H54 (cell line): ENCODE measurements around the gene NBL1.

Experiments used
- DNase-seq: peaks from one replicate; pipeline ENCODE4 v3.0.0; 2011; ENCODE audit warnings: low spot score, mixed read lengths; ENCODE audit not compliant: insufficient read length
- FAIRE-seq: peaks from 3 replicates; lab custom pipeline; 2011; peaks lifted over from hg19 to GRCh38; lab: Jason Lieb, UNC
- POLR2A ChIP-seq: IDR thresholded peaks from 2 replicates; pipeline ENCODE4 v1.6.1; 2011; ENCODE audit warnings: low read depth, mild to moderate bottlenecking, low read length

The NBL1 gene

GRCh38 chr1:19643602-19644394 lies at the start of gene NBL1:
Gene NBL1 (plus strand): TSS chr1:19644311. CDS start chr1:19655031, 10,720 bp downstream.
- DNase-seq, result no peak
- no peak for FAIRE-seq
- TF ChIP-seq POLR2A, result no peak

DNA sequence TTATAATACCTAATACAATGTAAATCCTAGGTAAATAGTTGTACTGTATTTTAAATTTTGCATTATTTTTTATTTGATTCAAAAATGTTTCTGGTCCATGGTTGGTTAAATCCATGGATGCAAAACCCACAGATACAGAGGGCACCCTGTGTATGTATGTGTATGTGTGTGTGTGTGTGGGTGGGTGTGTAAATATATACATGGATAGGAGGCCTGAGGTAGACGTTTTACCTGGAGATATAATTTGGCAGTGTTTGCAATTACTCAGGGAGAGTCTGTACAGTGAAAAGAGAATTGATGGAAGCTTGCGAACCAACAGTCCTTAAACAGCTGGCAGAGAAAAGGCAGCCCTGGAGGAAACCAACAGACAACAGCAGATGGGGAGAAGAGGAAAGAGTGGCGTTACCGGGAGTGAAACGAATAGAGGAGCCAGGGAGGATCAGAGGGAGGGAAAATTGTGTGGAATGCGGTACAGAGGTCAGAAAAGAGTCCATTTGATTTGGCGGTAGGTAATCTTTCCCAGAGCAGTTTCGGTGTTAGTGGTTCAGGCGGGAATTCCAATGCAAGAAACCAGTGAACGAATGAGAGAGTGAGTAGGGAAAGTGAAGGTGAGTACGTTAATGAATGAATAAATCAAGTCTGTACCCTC lies 47.9 kb upstream of the NBL1 start:
- DNase-seq (peak; percentile 12), FAIRE-seq (no peak)
- no peak for TF ChIP-seq POLR2A

GRCh38 chr1:19596714-19597495 lies 47.2 kb upstream of the NBL1 start:
- DNase-seq (peak; percentile 71), FAIRE-seq (peak; percentile 88)
- peak; percentile 36; the same call in 1 of the 2 replicates for TF ChIP-seq POLR2A

DNA sequence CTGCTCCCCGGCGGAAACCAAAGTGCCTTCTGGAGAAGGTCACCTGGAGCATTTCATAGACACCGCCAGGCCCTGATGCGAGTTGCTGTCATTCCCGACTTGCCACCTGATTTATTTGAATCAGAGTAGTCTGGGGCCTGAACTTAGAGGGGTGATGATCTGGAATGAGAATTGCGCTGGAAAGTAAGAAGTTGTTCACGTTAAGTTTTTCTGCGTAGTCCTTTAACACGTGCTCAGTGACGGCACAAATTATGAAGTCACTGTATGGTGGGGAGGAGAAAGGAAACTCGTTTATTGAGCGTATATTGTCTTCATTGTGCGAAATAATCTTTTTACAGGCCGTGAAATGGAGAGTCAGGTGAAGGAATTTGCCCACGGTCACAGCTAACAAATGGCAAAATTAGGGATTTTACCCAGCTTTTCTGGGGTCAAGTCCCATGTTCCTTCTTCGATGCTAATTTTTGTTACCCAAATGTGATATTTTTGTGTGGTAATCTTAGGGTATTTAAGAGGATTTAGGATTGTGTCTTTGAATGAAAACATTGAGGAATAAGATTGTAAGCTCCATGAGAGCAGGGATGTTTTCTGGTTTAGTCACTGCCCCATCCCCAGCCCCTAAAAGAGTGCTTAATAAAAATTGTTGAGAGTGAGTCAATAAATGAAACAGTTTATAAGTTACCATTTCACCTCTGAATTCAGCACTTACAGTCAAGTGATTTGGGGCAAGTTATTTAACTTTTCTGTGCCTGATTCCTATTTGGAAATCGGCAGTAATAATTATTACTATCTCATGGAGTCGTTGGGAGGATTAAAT lies 46.4 kb upstream of the NBL1 start:
- TF ChIP-seq POLR2A, result no peak
- DNase-seq (peak; percentile 12), FAIRE-seq (no peak)

DNA sequence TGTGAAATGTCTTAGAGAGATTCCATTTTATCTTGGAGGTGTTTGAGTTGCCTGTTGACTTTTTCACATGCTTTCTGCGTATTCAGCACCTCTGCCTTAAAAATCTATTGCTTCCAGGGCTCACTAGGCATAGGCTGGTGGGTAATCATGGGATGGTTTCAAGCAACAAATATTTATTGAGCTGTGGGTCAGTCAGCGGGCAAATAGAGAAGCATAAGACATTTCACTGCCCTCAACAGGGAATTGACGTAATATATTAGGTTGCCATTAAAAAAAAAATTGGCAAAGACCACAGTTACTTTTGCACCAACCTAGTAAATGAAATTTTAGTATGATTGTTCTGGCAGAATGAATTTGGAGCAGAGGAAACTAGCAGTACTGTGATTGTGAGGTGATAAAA lies 44.3 kb upstream of the NBL1 start:
- DNase-seq, result no peak
- TF ChIP-seq POLR2A, result no peak
- no peak for FAIRE-seq

- no peak for TF ChIP-seq POLR2A
- FAIRE-seq, result no peak
- DNase-seq, result no peak
Measured at GRCh38 chr1:19602486-19602885, 41.6 kb upstream of the NBL1 start.

DNA sequence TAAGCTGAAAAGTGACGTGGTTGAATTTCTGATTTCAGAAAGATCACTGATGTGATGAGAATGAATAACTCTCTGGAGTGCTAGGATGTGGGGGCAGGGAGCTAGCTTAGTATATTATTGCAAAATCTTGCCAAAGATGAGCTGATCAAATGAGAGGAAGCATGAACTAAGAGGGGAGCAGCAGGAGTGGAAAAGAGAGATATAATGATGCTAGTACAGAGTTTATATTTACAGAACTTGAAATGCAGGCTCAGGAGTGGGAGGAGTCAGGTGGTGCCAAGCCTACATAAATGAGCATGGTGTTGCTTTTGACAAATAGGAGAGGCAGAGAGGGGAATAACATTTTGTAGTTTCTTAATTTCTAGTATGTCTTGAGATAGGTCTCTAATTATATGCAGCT lies 38.1 kb upstream of the NBL1 start:
- DNase-seq, result no peak
- FAIRE-seq, result no peak
- TF ChIP-seq POLR2A, result no peak

DNA sequence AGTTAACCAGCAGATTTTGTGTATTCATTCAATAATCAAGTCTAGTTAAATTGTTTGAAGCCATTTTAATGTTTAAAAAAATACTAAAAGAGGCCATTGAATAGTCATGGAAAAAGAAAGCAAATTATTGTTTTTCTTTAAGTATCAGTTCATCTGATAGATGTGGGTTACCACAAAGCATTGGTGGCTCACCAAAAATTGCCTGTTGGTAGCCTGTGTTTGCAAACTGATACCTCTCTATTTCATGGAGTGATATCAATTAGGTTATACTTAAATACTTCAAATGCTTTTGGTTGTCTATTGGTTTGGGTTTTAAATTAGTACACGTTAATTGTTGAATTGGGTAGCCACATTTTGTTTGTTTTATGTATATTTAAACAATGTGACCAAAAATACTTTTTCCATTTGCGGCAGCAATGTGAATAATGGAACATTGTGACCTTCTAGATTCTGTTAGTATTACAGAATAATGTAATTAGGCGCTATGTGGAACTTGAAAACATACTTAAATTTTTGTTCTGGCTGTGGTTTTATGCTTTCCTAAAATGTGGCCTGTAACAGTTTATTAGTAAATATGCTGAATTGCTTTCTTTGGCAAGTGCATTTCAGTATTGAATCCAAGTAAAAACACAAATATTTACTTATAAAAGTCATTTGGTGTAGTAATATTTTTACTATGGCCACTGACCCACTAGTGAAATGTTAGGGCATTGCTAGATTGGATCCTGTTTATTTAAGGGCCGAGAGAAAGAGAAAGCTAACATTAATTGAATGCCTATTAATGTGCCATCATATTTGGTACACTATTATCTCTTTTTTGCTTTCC lies 37.1 kb upstream of the NBL1 start:
- DNase-seq (no peak), FAIRE-seq (no peak)
- no peak for TF ChIP-seq POLR2A

DNA sequence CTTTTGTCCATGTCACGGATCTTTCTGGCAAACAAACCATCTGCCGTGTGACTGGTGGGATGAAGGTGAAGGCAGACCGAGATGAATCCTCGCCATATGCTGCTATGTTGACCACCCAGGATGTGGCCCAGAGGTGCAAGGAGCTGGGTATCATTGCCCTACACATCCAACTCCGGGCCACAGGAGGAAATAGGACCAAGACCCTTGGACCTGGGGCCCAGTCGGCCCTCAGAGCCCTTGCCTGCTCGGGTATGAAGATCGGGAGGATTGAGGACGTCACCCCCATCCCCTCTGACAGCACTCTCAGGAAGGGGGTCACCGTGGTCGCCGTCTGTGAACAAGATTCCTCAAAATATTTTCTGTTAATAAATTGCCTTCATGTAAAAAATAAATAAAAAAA lies 35.9 kb upstream of the NBL1 start:
- no peak for FAIRE-seq
- no peak for DNase-seq

DNA sequence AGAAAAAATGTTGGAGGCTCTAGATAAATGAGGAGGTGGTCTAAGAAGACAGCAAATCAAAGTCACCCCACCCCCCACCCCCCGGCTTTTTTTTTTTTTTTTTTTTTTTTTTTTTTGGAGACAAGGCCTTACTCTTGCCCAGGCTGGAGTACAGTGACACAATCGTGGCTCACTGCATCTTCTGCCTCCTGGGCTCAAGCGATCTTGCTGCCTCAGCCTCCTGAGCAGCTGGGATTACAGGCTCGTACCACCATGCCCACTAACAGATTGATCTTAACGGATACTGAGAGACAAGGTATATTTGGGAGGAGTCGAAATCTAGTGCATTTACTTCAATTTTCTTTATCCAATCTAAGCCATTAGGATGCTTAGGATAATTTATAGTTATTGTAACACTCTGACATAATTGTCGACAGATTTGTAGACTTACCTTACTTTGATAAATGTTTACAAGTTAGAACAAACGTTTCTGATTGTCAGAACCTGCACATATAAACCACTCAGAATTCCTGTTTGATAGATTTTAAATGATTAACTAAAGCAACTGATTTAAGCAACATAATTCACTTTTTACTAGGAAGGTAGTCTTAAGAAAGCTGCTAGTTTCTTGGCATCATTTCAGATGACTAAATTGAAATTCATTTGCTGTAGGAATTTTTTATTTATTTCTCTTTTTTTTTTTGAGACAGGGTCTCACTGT lies 33.7 kb upstream of the NBL1 start:
- FAIRE-seq, result no peak
- no peak for TF ChIP-seq POLR2A
- DNase-seq, result no peak

More for the DNA sequence above, 35.9 kb upstream of the NBL1 start:
- TF ChIP-seq POLR2A, result no peak

DNA sequence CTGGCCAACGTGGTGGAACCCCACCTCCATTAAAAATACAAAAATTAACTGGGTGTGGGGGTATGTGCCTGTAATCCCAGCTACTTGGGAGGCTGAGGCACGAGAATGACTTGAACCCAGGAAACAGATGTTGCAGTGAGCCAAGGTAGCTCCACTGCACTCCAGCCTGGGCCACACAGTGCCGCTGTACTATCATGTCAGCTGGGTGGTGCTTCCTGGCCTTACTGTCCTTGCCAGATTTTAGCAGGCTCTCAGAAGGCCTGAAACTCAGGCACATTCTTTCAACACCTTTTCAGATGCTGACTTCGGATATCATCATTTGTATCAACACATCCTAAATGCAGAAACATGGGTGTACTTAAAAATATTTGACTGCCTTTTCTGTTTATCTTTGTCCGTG lies 31.6 kb upstream of the NBL1 start:
- DNase-seq (no peak), FAIRE-seq (no peak)
- TF ChIP-seq POLR2A, result no peak

DNA sequence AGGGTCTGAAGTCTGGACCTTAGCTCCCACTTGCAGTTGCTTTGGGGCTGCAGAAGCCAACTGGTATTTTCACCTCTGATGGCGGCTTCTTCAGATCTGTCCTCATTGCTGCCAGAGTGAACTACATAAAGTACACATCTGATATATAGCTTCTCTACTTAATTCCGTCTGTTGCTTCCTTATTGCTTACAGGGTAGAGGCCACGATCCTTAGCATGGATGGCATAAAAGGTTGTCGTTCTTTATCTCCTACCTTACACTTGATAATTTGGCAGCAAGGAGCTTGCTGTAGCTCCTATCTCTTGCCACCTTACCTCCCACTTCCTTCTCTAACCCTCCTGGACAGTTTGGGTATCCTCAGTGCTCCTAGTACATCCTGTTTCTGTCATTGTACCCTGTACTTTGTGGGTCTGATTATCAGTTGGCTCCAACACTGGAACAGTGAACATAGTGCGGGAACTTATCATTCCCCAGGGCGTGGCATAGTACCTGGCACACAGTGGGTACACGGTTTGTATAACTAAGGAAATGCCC lies 30.9 kb upstream of the NBL1 start:
- FAIRE-seq, result no peak

More for the DNA sequence above, 30.9 kb upstream of the NBL1 start:
- TF ChIP-seq POLR2A, result no peak
- DNase-seq, result no peak
